HAP-1 (cell line): ENCODE results near the gene STARD9.

Source experiments
- DNase-seq, 2 experiments: peaks; one replicate each; pipeline ENCODE4 v3.0.0-alpha.2; 2016 to 2020; ENCODE audit warnings: low spot score in 2 of 2
- H3K27me3 ChIP-seq: fragments of 250-450 bp; sonication (Bioruptor Pico); 2 replicates; pipeline ENCODE4 v1.5.1; 2020; ENCODE audit warnings: low read depth, mild to moderate bottlenecking, moderate library complexity
- H3K36me3 ChIP-seq: fragments of 250-450 bp; sonication (Bioruptor Pico); replicated peaks from 2 replicates; pipeline ENCODE4 v1.5.1; 2020; ENCODE audit warnings: mild to moderate bottlenecking
- H3K4me1 ChIP-seq: fragments of 250-450 bp; sonication (Bioruptor Pico); 2 replicates; pipeline ENCODE4 v1.5.1; 2020; ENCODE audit warnings: mild to moderate bottlenecking
- H3K4me3 ChIP-seq: fragments of 250-450 bp; sonication (Bioruptor Pico); 2 replicates; pipeline ENCODE4 v1.5.1; 2020; ENCODE audit warnings: mild to moderate bottlenecking, moderate library complexity
- H3K9me3 ChIP-seq: fragments of 250-450 bp; sonication (Bioruptor Pico); 2 replicates; pipeline ENCODE4 v1.5.1; 2020; ENCODE audit warnings: mild to moderate bottlenecking, moderate library complexity
- in situ Hi-C: fragments of 300-500 bp; cut with MboI; formaldehyde crosslinking; loops from 3 replicates; pipeline ENCODE4 v1.14.3; 2020; ENCODE audit warnings: low sequenced_read_pairs, inconsistent platforms, mixed read lengths

STARD9 gene

DNA sequence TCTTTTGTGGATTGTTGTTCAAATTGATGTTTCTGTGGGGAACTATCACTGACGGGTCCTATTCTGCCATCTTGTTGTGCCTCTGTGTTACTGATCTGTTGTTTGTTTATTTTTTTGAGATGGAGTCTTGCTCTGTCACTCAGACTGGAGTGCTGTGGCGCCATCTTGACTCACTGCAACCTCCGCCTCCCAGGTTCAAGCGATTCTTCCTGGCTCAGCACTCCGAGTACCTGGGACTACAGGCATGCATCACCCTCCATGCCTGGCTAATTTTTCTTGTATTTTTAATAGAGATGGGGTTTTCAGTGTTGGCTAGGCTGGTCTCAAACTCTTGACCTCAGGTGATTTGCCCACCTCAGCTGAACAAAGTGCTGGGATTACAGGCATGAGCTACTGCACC, 129.9 kb downstream of the STARD9 start:
- Histone ChIP-seq H3K27me3 (no peaks in the 10 kb centered on the region), H3K9me3 (no peaks in the 10 kb centered on the region), H3K4me1 (no peaks in the 10 kb centered on the region), H3K36me3 (no peaks in the 10 kb centered on the region), H3K4me3 (no peak overlapping the region)
- in situ Hi-C loops = no loop called here
- DNase-seq = no peak

DNA sequence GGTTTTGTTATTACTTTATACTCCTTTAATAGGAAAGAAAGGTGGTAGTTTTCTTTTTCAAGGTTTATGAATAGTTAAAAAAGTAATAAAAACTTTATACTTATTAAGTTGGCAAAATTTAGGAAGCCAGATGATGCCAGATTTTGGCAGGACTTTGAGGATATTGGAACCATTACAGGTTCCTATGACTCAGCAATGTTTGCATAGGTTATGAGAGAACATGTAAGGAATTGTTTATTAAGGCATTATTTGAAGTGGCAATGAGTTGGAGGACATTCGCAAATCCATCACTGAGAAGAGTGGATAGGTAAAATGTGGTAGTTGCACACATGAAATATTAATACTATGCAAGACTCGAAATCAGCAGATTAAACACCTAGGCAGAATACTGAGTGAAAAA, 131.7 kb downstream of the STARD9 start:
- DNase-seq = no peak
- H3K9me3 ChIP-seq = no peaks in the 10 kb centered on the region
- in situ Hi-C loops = no loop called here

DNA sequence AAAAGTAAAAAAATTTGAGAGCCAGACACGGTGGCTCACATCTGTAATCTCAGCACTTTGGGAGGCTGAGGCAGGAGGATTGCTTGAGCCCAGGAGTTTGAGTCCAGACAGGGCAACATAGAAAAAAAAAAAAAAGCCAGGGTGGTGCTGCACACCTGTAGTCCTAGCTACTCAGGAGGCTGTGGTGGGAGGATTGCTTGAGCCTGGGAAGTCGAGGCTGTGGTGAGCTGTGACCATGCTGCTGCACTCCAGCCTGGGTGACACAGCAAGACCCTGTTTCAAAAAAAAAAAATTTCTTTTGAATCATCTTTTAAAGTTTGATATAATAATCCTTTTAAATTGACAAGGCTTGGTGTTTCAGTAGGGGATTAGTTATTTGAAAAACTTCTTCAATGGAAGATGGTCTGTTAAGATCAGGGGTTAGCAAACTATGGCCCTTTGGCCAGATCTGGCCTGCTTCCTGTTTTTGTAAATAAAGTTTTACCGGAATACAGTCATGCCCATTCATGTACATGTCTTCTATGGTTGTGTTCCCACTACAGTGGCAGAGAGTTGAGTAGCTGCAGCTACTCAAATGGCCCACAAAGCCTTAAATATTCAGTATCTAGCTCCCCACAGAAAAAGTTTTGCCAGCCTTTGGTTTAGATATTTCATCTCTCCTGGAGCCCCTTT, 132.6 kb downstream of the STARD9 start:
- Histone ChIP-seq H3K4me1 (no peaks in the 10 kb centered on the region), H3K4me3 (no peak overlapping the region), H3K27me3 (no peaks in the 10 kb centered on the region), H3K9me3 (no peaks in the 10 kb centered on the region), H3K36me3 (no peaks in the 10 kb centered on the region)
- in situ Hi-C loops = no loop called here
- no peak for DNase-seq

More for the DNA sequence above, 131.7 kb downstream of the STARD9 start:
- Histone ChIP-seq H3K27me3 (no peaks in the 10 kb centered on the region), H3K4me1 (no peaks in the 10 kb centered on the region), H3K36me3 (no peaks in the 10 kb centered on the region), H3K4me3 (no peak overlapping the region)

DNA sequence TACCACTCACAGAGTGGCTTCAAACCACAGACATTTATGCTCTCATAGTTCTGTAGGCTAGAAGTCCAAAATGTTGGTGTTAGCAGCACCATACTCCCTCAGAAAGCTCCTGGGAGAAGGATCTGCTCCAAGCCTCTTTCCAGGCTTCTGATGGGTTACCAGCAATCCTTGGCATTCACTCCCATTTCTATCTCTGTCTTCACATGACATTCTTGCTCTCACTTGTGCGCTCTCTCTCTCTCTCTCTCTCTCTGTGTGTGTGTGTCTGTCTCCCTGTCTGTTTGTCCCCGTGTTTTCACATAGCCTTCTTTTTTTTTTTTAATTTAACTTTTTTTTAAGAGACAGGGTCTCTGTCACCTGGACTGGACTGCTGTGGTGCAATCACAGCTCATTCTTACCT, 135.3 kb downstream of the STARD9 start:
- DNase-seq = no peak
- in situ Hi-C loops = no loop called here
- Histone ChIP-seq H3K27me3 (no peaks in the 10 kb centered on the region), H3K9me3 (no peaks in the 10 kb centered on the region), H3K4me3 (no peak overlapping the region), H3K36me3 (no peaks in the 10 kb centered on the region), H3K4me1 (no peaks in the 10 kb centered on the region)

DNA sequence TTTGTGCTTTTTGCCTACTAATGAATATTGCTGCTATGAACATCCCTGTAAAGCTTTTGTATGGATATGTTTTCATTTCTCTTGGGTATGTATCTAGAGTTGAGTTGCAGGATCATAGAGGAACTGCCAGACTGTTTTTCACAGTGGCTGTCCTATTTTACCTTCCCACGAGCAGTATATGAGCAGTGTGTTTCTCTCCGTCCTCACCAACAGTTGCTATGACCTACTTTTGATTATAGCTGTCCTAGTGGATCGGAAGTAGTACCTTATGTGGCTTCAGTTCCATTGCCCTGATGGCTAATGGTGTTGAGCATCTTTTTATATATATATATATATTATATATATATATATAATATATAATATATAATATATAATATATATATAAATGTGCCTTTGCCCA, 136.3 kb downstream of the STARD9 start:
- DNase-seq = no peak
- Histone ChIP-seq H3K4me1 (no peaks in the 10 kb centered on the region), H3K4me3 (no peak overlapping the region), H3K27me3 (no peaks in the 10 kb centered on the region), H3K36me3 (no peaks in the 10 kb centered on the region), H3K9me3 (no peaks in the 10 kb centered on the region)
- in situ Hi-C loops = no loop called here

DNA sequence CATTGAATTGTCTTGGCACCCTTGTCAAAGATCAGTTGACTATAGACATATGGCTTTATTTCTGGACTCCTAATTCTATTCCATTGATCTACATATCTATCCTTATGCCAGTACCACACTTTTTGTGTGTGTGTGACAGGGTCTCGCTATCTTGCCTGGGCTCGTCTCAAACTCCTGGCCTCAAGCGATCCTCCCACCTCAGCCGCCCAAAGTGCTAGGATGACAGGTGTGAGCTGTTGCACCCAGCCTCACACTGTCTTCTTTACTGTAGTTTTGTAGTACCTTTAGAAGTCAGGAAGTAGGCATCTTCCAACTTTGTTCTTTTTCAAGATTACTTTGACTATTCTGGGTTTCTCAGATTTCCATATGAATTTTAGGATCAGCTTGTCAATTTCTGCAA, 137.2 kb downstream of the STARD9 start:
- H3K36me3 ChIP-seq = no peaks in the 10 kb centered on the region
- H3K27me3 ChIP-seq = no peaks in the 10 kb centered on the region
- H3K9me3 ChIP-seq = no peaks in the 10 kb centered on the region
- H3K4me1 ChIP-seq = no peaks in the 10 kb centered on the region
- in situ Hi-C loops = no loop called here
- no peak for DNase-seq
- no peak overlapping the region for H3K4me3 ChIP-seq

DNA sequence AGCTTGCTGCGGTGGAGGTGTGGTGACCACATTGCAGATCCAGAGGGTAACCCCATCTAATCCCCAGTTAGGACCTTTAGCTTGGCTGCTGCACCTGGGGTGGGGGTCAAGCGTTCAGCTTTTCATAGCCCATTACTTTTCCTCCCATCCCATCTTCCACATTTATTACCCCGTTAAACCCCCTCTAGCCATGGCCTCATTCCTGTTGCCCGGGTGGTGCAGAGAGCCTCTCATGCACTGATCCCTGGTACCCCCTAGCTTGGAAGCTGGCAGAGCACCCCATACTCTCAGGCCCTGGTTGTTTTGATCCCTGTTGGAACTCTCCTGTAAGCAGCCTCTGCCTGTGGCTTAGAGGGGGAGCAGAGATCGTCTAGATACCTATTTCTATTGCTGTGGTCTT, 140.7 kb downstream of the STARD9 start:
- in situ Hi-C loops = no loop called here
- H3K27me3 ChIP-seq = no peaks in the 10 kb centered on the region
- DNase-seq = no peak
- no peaks in the 10 kb centered on the region for H3K9me3 ChIP-seq
- H3K36me3 ChIP-seq = peaks cover 12% of the 10 kb centered on the region
- no peak overlapping the region for H3K4me3 ChIP-seq
- no peaks in the 10 kb centered on the region for H3K4me1 ChIP-seq

DNA sequence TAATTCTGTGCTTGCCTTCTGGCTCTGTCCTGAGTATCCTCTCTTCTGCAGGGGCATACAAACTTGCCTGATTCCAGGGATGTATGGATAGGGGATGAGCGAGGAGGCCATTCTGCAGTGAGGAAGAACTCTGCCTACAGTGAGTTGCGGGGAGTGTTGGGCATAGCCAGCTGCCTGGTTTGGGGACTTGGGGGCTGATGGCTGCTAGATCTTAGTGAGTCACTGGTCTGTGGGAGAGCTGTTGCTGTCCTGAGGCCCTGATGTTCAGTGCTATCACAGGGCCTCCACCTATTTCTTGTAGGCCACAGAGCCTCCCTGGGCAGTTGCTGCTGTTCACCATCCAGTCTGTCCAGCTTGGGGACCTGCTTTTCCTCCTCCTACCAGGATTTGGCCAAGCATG, 141.2 kb downstream of the STARD9 start:
- Histone ChIP-seq H3K27me3 (no peaks in the 10 kb centered on the region), H3K4me1 (no peaks in the 10 kb centered on the region), H3K9me3 (no peaks in the 10 kb centered on the region), H3K36me3 (peaks cover 12% of the 10 kb centered on the region), H3K4me3 (no peak overlapping the region)
- in situ Hi-C loops = no loop called here
- DNase-seq = no peak

DNA sequence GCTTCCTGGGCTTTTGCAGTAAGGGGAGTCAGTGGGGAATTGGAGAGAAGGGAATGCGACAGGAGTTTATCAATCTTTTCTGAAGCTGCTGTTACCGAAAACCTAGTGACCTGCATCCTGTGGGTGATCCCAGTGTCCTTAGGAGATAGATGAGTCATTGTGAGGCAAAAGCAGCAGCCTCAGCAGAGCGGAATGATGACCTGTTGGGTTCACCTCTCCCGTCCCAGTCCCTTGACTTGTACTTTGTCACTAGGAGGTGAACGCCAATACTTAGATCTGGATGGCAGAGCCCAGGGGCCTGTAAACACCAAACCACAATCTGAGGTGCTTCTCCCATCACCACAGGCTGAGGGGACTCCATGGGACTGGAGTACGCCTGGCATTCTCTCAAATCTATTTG, 143.6 kb downstream of the STARD9 start:
- Histone ChIP-seq H3K4me3 (no peak overlapping the region), H3K4me1 (no peaks in the 10 kb centered on the region), H3K27me3 (no peaks in the 10 kb centered on the region), H3K9me3 (no peaks in the 10 kb centered on the region), H3K36me3 (peaks cover 28% of the 10 kb centered on the region)
- no peak for DNase-seq
- in situ Hi-C loops = no loop called here

DNA sequence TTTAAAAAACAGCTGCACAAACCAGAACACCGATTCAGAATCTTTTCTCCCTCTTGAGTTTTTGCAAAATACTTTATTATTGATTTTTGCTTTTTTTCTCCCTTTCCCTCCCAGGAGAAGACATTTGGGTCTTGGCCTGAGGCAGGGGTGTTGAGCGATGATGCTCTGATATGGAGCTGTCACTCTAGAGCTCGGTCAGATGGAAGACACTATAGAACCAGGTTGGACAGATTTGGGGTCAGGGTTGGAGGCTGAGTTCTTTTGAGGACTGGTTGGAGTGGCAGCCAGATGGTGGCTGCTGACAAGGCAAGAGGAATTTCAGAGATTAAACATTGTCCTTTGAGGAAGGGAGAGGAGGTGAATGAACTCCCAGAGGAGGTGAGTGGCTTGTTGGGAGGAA, 144.7 kb downstream of the STARD9 start:
- Histone ChIP-seq H3K4me1 (no peaks in the 10 kb centered on the region), H3K9me3 (no peaks in the 10 kb centered on the region), H3K27me3 (no peaks in the 10 kb centered on the region), H3K4me3 (no peak overlapping the region), H3K36me3 (peaks cover 38% of the 10 kb centered on the region)
- in situ Hi-C loops = no loop called here
- no peak for DNase-seq

DNA sequence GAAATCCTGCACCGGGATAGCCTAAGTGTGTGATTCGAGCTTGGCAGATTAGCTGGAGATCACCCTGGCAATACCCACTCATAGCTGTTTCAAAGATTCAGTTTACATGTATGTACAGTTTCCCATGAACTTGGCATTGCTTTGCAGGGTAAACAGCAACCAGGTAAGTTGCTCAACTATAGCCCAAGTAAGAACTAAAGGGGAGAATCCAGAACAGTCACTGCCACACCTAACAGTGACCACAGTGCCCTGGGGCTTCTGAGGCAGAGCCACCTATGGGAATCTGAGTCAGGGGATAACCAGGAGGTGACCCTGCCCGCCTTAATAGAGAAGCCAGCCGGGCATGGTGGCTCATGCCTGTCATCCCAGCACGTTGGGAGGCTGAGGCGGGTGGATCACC, 145.6 kb downstream of the STARD9 start:
- DNase-seq = no peak
- Histone ChIP-seq H3K4me1 (no peaks in the 10 kb centered on the region), H3K27me3 (no peaks in the 10 kb centered on the region), H3K4me3 (no peak overlapping the region), H3K9me3 (no peaks in the 10 kb centered on the region), H3K36me3 (peaks cover 47% of the 10 kb centered on the region)
- in situ Hi-C loops = no loop called here

DNA sequence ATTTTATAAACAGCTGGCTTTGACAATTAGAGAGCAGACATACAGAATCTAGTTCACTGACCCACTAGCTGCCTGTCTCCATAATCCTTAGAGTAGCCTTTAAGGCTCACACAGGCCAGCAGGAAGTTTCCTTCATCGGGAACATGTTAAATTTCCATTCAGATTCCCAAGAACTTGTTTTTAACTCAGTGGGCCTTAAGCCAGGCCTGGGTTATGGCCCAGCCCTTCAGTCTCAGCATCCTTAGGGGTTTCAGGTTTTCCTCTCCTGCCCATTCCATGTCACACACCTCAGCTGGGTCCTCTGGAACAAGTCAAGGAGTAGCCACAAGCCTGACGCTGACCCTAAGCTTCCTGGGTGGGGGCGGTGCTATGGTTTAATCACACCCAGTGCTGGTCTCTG, 146.5 kb downstream of the STARD9 start:
- no peak for DNase-seq
- Histone ChIP-seq H3K27me3 (no peaks in the 10 kb centered on the region), H3K4me3 (no peak overlapping the region), H3K36me3 (peaks cover 55% of the 10 kb centered on the region), H3K4me1 (no peaks in the 10 kb centered on the region), H3K9me3 (no peaks in the 10 kb centered on the region)
- in situ Hi-C loops = no loop called here

DNA sequence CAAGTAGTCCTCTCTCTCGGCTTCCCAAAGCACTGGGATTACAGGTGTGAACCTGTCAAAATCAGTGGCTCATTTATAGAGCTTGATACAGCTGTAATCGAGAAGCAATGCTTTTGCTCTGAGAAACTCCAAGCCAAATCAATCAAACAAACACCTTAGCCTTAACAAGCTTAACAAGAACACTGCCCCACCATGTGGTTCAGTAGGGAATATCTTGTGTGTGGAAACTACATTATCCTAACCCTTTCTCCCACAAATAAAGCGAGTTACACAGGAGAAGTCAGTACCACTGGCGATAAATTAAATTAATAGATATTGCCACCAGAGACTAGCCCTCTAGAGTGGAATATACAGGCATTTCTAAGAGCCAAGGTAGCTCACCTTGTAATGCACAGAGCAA, 147.7 kb downstream of the STARD9 start:
- no peaks in the 10 kb centered on the region for H3K4me1 ChIP-seq
- no peaks in the 10 kb centered on the region for H3K9me3 ChIP-seq
- no peak for DNase-seq
- in situ Hi-C loops = no loop called here
- no peak overlapping the region for H3K4me3 ChIP-seq
- peaks cover 67% of the 10 kb centered on the region for H3K36me3 ChIP-seq
- no peaks in the 10 kb centered on the region for H3K27me3 ChIP-seq

DNA sequence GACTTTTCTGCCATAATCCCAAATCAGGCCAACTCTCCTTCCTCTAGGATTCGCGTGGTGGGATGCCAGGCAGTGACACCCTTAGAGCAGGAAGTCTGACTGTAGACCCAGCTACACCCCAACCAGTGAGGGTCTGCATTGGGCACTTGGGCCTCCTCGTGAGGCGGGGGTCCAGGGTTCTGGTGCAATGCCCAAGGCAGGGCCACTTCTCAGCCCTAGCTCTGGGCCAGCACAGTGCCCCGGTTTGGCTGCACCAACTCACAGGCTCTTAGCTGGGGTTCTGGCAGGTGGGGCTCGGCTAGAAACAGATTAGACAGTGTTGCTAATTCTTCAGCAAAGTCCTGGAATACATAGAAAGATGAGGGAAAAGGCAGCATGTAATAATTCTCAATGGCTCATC, 148.9 kb downstream of the STARD9 start:
- peaks cover 74% of the 10 kb centered on the region for H3K36me3 ChIP-seq
- in situ Hi-C loops = no loop called here

DNA sequence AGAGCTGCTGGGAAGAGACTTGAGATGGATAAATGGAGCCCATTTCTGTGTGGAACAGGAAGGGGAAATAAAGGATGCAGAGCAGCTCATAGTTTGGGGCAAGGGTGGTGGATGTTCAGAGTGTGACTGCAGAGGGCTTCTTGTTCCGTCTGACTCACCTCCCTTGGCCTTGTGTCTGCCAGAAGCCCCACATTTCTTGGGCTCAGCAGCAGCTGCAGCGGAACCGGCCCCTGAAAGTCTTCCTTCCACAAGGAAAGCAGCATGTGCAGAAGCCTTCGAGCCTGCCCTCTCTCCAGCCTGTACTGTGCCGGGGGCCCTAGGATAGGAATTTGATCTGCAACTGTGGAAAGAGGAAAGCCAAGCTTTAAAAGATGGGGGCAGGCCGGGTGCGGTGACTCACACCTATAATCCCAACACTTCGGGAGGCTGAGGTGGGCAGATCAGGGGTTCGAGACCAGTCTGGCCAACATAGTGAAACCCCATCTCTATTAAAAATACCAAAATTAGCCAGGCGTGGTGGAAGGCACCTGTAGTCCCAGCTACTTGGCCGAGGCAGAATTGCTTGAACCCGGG, 150.0 kb downstream of the STARD9 start:
- H3K27me3 ChIP-seq = no peaks in the 10 kb centered on the region
- H3K9me3 ChIP-seq = no peaks in the 10 kb centered on the region
- DNase-seq = no peak
- in situ Hi-C loops = loop anchor here (25.0 kb wide), 1 partner anchor 562 kb away; no protein-coding TSS in a partner anchor
- H3K4me3 ChIP-seq = no peak overlapping the region
- H3K4me1 ChIP-seq = no peaks in the 10 kb centered on the region
- peaks cover 73% of the 10 kb centered on the region for H3K36me3 ChIP-seq

More for the DNA sequence above, 148.9 kb downstream of the STARD9 start:
- DNase-seq = no peak
- Histone ChIP-seq H3K4me3 (no peak overlapping the region), H3K9me3 (no peaks in the 10 kb centered on the region), H3K4me1 (no peaks in the 10 kb centered on the region), H3K27me3 (no peaks in the 10 kb centered on the region)
